ENCODE results near the gene NBPF1. TPM values are rescaled to one million over a fixed set of nuclear protein-coding genes. Genes with fewer than 3 reads are reported as not detected.
"Not testable (repeated sequence)": the region's sequence is repeated elsewhere in the genome, so short reads cannot be mapped to it uniquely, and the experiment has no call there.

The NBPF1 gene
- total RNA-seq, 2 experiments from 2014 or later, result 2.8 to 3.1 TPM

DNA sequence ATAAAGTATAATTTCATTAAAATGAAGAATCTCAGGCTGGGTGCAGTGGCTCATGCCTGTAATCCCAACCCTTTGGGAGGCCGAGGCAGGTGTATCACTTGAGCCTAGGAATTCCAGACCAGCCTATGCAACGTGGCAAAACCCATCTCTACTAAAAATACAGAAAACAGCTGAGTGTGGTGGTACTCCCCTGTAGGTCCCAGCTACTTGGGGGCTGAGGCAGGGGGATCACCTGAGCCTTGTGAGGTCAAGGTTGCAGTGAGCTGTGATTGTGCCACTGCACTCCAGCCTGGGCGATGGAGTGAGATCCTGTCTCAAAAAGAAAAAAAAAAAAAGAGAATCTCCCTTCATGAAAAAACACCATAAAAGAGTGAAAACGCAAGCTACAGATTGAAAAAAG is 2.2 kb downstream of the NBPF1 start:
- H3K9me3 Mint-ChIP-seq (ENCODE audit: low read depth); H3K27me3 Mint-ChIP-seq; H3K36me3 Mint-ChIP-seq; H3K27ac Mint-ChIP-seq; ATAC-seq; H3K4me1 Mint-ChIP-seq; H3K4me3 Mint-ChIP-seq: not testable (repeated sequence)
- peak; percentile 41 for DNase-seq
- CTCF ChIA-PET, result interaction anchor here (1.1 to 5.4 kb wide), 3 partner anchors 11 to 507 kb away, joined by 3 to 20 read pairs (median 16); no protein-coding TSS in a partner anchor

DNA sequence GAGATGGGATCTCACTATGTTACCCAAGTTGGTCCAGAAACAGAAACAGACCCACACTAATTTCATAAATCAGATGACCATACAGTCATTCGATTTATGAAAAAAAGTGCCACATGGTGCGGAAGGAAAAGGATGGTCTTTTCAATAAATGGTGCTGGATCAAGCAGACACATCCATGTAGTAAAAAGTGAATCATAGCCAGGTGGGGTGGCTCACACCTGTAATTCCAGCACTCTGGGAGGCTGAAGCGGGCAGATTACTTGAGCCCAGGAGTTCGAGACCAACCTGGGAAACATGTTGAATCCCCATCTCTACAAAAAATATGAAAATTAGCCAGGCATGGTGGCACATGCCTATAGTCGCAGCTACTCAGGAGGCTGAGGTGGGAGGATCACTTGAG is 2.8 kb downstream of the NBPF1 start:
- H3K4me1 Mint-ChIP-seq; H3K27me3 Mint-ChIP-seq; H3K27ac Mint-ChIP-seq; H3K36me3 Mint-ChIP-seq; ATAC-seq; H3K9me3 Mint-ChIP-seq (ENCODE audit: low read depth); H3K4me3 Mint-ChIP-seq: not testable (repeated sequence)
- CTCF ChIA-PET, result interaction anchor here (2.0 to 5.4 kb wide), 4 partner anchors 10 to 98 kb away, joined by 6 to 20 read pairs (median 14); no protein-coding TSS in a partner anchor
- peak; percentile 39 for DNase-seq

DNA sequence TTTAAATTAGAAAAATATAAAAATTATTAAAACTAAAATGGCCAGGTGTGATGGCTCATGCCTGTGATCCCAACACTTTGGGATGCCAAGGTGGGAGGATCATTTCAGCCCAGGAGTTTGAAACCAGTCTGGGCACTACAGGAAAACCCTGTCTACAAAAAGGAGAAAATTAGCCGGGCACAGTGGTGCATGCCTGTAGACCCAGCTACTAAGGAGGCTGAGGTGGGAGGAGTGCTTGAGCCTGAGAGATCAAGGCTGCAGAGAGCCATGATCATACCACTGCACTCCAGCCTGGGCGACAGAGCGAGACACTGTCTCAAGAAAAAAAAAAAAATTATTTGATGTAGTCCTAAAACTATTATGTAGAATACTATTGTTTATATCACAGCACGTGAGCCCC is 3.6 kb downstream of the NBPF1 start:
- peak; percentile 40 for DNase-seq
- CTCF ChIA-PET, result interaction anchor here (2.0 to 5.4 kb wide), 3 partner anchors 11 to 99 kb away, joined by 6 to 20 read pairs (median 12); no protein-coding TSS in a partner anchor
- H3K36me3 Mint-ChIP-seq; H3K27ac Mint-ChIP-seq; H3K9me3 Mint-ChIP-seq (ENCODE audit: low read depth); H3K4me3 Mint-ChIP-seq; ATAC-seq; H3K27me3 Mint-ChIP-seq; H3K4me1 Mint-ChIP-seq: not testable (repeated sequence)

- Mint-ChIP-seq H3K36me3 (no peaks in the 10 kb centered on the region), H3K9me3 (ENCODE audit: low read depth) (no peaks in the 10 kb centered on the region), H3K4me3 (no peak overlapping the region), H3K27ac (no peak overlapping the region), H3K27me3 (no peaks in the 10 kb centered on the region), H3K4me1 (no peaks in the 10 kb centered on the region)
- ATAC-seq (no peak), DNase-seq (no peak)
- CTCF ChIA-PET, result interaction anchor here (0.9 to 5.4 kb wide), 7 partner anchors 9 to 100 kb away, joined by 3 to 20 read pairs (median 5); no protein-coding TSS in a partner anchor
Observed at GRCh38 chr1:16608838-16609560, 4.4 kb downstream of the NBPF1 start.

DNA sequence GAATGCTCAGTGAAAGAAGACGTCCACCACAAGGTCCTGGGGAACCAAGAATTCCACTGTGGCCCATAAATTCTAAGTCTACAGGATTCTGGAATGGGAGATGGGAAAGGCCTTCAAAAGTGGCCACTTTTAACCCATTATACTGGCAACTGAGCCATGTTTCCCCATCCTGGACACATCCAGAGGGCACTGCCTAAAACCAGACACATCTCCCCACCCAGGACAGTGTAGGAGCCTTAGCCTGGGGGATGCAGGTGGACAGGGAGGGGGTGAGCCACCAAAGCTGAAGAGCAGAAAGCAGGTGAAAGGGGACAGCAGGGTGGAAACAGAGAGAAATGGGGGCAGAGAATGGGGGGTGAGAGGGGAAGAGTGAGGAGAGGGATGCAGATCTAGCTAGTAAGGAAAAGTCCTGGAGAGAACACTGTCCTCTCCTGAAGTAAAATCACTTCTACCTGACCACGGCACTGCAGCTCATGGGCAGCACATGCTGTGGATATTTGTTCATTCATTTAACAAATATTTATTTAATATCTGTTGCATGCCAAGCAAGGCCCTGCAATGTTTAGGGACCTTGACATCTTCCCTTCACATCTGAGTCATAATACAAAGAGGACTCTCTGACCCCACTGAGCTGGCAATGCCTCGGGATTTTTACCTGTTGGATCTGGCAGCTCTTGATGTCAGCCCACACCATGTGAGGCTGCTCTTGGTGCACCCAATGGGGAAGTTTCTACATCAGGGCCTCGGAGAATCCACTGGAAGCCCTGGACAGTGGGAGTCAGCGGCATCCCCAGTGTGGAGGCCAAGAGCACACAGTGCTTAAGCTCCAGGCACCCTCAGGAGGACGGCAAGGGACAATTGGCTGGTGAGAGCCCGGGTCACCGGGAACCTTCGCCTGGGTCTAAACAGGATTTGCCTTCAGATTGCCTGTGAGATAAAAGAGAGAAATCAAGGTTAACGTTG is 5.2 kb downstream of the NBPF1 start:
- H3K4me1 Mint-ChIP-seq; H3K9me3 Mint-ChIP-seq (ENCODE audit: low read depth); H3K27ac Mint-ChIP-seq; H3K4me3 Mint-ChIP-seq; H3K36me3 Mint-ChIP-seq; ATAC-seq; H3K27me3 Mint-ChIP-seq: not testable (repeated sequence)
- CTCF ChIA-PET, result interaction anchor here (0.9 to 2.8 kb wide), 6 partner anchors 8 to 101 kb away, joined by 3 to 12 read pairs (median 4); no protein-coding TSS in a partner anchor
- peak; percentile 42 for DNase-seq

- Mint-ChIP-seq H3K9me3 (ENCODE audit: low read depth) (no peaks in the 10 kb centered on the region), H3K36me3 (no peaks in the 10 kb centered on the region), H3K4me1 (peaks cover 2% of the 10 kb centered on the region), H3K27me3 (no peaks in the 10 kb centered on the region), H3K4me3 (no peak overlapping the region), H3K27ac (no peak overlapping the region)
- DNase-seq, result no peak
- CTCF ChIA-PET, result no interaction called here
- ATAC-seq, result no peak
Observed at GRCh38 chr1:16607433-16607851, 5.9 kb downstream of the NBPF1 start.

- H3K27ac Mint-ChIP-seq; DNase-seq; H3K4me3 Mint-ChIP-seq; H3K4me1 Mint-ChIP-seq; H3K36me3 Mint-ChIP-seq; H3K27me3 Mint-ChIP-seq; ATAC-seq; H3K9me3 Mint-ChIP-seq (ENCODE audit: low read depth); CTCF ChIA-PET: not testable (repeated sequence)
Observed at GRCh38 chr1:16606666-16607432, 6.5 kb downstream of the NBPF1 start.

- DNase-seq (no peak), ATAC-seq (no peak)
- H3K4me1 Mint-ChIP-seq, result peaks cover 2% of the 10 kb centered on the region
- no peaks in the 10 kb centered on the region for H3K27me3 Mint-ChIP-seq
- H3K9me3 Mint-ChIP-seq (ENCODE audit: low read depth), result no peaks in the 10 kb centered on the region
- CTCF ChIA-PET, result no interaction called here
- no peaks in the 10 kb centered on the region for H3K36me3 Mint-ChIP-seq
- no peak overlapping the region for H3K27ac Mint-ChIP-seq
- H3K4me3 Mint-ChIP-seq, result no peak overlapping the region
Observed at GRCh38 chr1:16605532-16606505, 7.5 kb downstream of the NBPF1 start.

DNA sequence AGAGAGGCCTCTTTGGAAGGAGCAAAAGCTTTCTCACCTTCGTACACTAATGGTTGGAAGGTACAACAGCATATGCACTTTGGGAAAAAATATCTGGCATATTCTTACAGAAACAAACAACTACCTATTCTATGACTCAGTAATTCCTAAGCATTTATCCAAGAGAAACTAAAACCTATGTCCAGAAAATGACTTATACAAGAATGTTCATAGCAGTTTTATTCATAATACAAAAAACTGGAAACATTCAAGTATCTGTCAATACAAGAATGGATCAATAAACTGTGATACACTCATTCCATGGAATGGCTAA is 8.2 kb downstream of the NBPF1 start:
- H3K36me3 Mint-ChIP-seq, result no peaks in the 10 kb centered on the region
- CTCF ChIA-PET, result interaction anchor here (1.1 kb wide), 1 partner anchor 20 kb away, joined by 3 read pairs; no protein-coding TSS in a partner anchor
- H3K4me3 Mint-ChIP-seq, result no peak overlapping the region
- no peak for ATAC-seq
- H3K27ac Mint-ChIP-seq, result no peak overlapping the region
- no peak for DNase-seq
- peaks cover 2% of the 10 kb centered on the region for H3K4me1 Mint-ChIP-seq
- H3K27me3 Mint-ChIP-seq, result no peaks in the 10 kb centered on the region
- no peaks in the 10 kb centered on the region for H3K9me3 Mint-ChIP-seq (ENCODE audit: low read depth)

DNA sequence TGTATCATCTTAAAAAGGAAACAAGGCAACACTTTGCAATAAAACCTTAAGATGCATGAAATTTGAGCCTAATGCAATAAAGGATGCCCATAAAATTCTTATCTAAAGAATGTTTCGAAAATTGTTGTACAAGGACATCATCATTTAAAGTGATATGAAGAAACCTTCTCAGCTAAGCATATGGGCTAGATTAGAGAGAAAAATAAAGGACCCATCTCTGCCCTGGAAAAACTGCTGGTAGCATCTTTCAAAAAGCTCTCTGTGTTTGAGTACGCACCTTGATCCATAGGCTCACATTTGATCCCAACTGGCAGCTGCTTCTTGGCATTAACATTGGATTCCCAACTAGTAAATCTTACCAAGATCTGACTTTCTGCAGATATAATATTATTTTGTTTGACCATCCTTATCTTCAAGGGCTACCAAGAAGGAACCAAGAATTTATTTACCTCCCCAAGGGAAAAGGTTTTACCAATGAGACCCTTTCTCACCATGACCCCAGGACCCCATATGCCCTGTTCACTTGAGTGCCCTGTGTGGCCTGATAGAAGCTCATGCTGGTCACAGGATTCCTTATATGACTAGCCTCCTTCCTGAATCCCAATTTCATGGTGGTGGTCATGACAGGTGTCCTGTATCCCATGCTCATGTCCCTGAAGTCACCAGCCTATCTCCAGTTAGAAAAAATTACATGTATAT is 8.7 kb downstream of the NBPF1 start:
- H3K9me3 Mint-ChIP-seq (ENCODE audit: low read depth); ATAC-seq; H3K36me3 Mint-ChIP-seq; DNase-seq; H3K27ac Mint-ChIP-seq; H3K4me1 Mint-ChIP-seq; H3K27me3 Mint-ChIP-seq; H3K4me3 Mint-ChIP-seq: not testable (repeated sequence)
- CTCF ChIA-PET, result interaction anchor here (1.1 kb wide), 1 partner anchor 21 kb away, joined by 3 read pairs; no protein-coding TSS in a partner anchor

GRCh38 chr1:16603623-16604022 is 9.7 kb downstream of the NBPF1 start:
- H3K4me3 Mint-ChIP-seq; ATAC-seq; H3K27ac Mint-ChIP-seq; H3K27me3 Mint-ChIP-seq; H3K9me3 Mint-ChIP-seq (ENCODE audit: low read depth); H3K4me1 Mint-ChIP-seq; H3K36me3 Mint-ChIP-seq; DNase-seq: not testable (repeated sequence)
- CTCF ChIA-PET, result interaction anchor here (1.1 to 2.7 kb wide), 2 partner anchors 9 to 17 kb away, joined by 3 to 9 read pairs; no protein-coding TSS in a partner anchor

Measured in activated CD8-positive, alpha-beta memory T cell treated with anti-CD3 and anti-CD28 coated beads, Interleukin-2, amount 10 ng/mL, durations not matched to agents 7 days and 5 days (primary cell).